ENCODE results near the gene CDK14. TPM values are rescaled to one million over a fixed set of nuclear protein-coding genes. Genes with fewer than 3 reads are reported as not detected.

Gene CDK14
- total and polyA plus RNA-seq, 10 of the 15 experiments (the other 5 are each of a cell fraction or from before 2014, with no cell fraction given): 6.5 to 61.3 (median 24.2) TPM

DNA sequence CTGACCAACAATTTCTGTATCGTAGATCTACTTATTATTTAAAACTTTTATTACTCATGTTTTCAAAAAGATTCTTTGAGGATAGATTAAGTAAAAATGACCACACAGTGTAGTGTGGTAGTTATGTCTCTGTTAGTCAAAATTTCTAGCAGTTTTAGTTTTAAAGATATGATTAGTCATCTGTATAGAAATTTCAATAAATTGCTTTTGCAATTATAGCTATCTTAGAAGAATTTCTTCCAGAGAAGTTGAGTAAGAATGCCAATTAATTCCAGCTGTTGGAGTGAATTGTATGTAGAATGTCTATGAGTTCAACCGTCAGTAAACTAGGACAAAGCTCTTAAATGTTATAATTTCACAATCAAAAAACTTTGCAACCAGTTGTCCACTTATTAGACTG is 229.7 kb downstream of the CDK14 start:
- no peaks in the 10 kb centered on the region for H4K20me1 ChIP-seq (ENCODE audit: control insufficient read depth, insufficient read depth)
- SMC1A ChIA-PET (ENCODE audit: uncharacterized antibody, unreplicated experiment): interaction anchor here (0.7 to 1.5 kb wide), 4 partner anchors 9 to 76 kb away, joined by 3 to 4 read pairs (median 3); no protein-coding TSS in a partner anchor

More for the DNA sequence above, 229.7 kb downstream of the CDK14 start:
- DNase-seq (ENCODE audit: low read depth, low spot score) (no peak), ATAC-seq (no peak), FAIRE-seq (no peak)
- Histone ChIP-seq H3K79me2 (ENCODE audit: control insufficient read depth, insufficient read depth, low read length) (no peaks in the 10 kb centered on the region), H3K36me3 (ENCODE audit: control insufficient read depth in 2 of 2, insufficient read depth in 2 of 2, low read length in 1 of 2) (peaks cover 0 to 2% of the 10 kb centered on the region in 2 experiments; a peak in 2 of 4 replicates), H3K27ac (ENCODE audit: control insufficient read depth, insufficient read depth) (no peak overlapping the region), H2AFZ (ENCODE audit: control insufficient read depth, low read depth, low read length) (no peak overlapping the region), H3K4me3 (no peak overlapping the region), H3K9ac (ENCODE audit: control insufficient read depth, insufficient read depth, low read length) (no peak overlapping the region), H3K9me3 (replicated peaks; ENCODE audit: control insufficient read depth, insufficient read depth, low read length) (peaks cover 8% of the 10 kb centered on the region; the same call in 2 of the 3 replicates), H3K27me3 (replicated peaks in 1 of 2; ENCODE audit: control insufficient read depth in 2 of 2, insufficient read depth in 2 of 2, low read length in 1 of 2) (no peaks in the 10 kb centered on the region), H3K4me2 (ENCODE audit: control insufficient read depth, insufficient read depth) (no peak overlapping the region), H3K4me1 (ENCODE audit: control insufficient read depth, insufficient read depth, low read length) (no peaks in the 10 kb centered on the region)
- ChIA-PET RAD21 (ENCODE audit: unreplicated experiment) (interaction anchor here (0.9 kb wide), 1 partner anchor 116 kb away, joined by 7 read pairs; no protein-coding TSS in a partner anchor), POLR2A (interaction anchor here (1.4 kb wide), 1 partner anchor 9 kb away, joined by 3 read pairs; no protein-coding TSS in a partner anchor), CTCF (interaction anchor here (0.9 to 1.3 kb wide), 3 partner anchors 9 to 79 kb away, joined by 3 read pairs; no protein-coding TSS in a partner anchor)
- WGBS (ENCODE audit: insufficient coverage, insufficient replicate concordance, low lambda C conversion rate, missing lambda C conversion rate): 94% methylated on average over 2 of the region's 2 CpGs
- BruUV-seq (replicated peaks): no TSS peak
- TF ChIP-seq MTA3 (IDR thresholded peaks at IDR 0.05; ENCODE audit: borderline replicate concordance, low read length) (no peak), CBX3 (IDR thresholded peaks at IDR 0.05; ENCODE audit: borderline replicate concordance, low read depth) (no peak), SPI1 (IDR thresholded peaks at IDR 0.05; ENCODE audit: borderline replicate concordance, insufficient read depth, low read depth, low read length) (no peak), POLR2AphosphoS5 (IDR thresholded peaks at IDR 0.05; ENCODE audit: low read length) (no peak), SMC3 (IDR thresholded peaks at IDR 0.05; ENCODE audit: borderline replicate concordance, low read length) (no peak), HDGF (IDR thresholded peaks at IDR 0.05) (no peak), FOS (IDR thresholded peaks at IDR 0.05; ENCODE audit: borderline replicate concordance, extremely low read depth, insufficient read length) (no peak), MYC (IDR thresholded peaks at IDR 0.05; ENCODE audit: insufficient read depth, insufficient read length, insufficient replicate concordance, low read length, severe bottlenecking) (no peak), ESRRA (IDR thresholded peaks at IDR 0.05; ENCODE audit: low read length) (no peak), TBL1XR1 (IDR thresholded peaks at IDR 0.05; ENCODE audit: low read depth, low read length) (no peak), POLR2A (IDR thresholded peaks at IDR 0.05; ENCODE audit: low read depth, low read length) (no peak)
- TF ChIP-seq, protein P1, sequence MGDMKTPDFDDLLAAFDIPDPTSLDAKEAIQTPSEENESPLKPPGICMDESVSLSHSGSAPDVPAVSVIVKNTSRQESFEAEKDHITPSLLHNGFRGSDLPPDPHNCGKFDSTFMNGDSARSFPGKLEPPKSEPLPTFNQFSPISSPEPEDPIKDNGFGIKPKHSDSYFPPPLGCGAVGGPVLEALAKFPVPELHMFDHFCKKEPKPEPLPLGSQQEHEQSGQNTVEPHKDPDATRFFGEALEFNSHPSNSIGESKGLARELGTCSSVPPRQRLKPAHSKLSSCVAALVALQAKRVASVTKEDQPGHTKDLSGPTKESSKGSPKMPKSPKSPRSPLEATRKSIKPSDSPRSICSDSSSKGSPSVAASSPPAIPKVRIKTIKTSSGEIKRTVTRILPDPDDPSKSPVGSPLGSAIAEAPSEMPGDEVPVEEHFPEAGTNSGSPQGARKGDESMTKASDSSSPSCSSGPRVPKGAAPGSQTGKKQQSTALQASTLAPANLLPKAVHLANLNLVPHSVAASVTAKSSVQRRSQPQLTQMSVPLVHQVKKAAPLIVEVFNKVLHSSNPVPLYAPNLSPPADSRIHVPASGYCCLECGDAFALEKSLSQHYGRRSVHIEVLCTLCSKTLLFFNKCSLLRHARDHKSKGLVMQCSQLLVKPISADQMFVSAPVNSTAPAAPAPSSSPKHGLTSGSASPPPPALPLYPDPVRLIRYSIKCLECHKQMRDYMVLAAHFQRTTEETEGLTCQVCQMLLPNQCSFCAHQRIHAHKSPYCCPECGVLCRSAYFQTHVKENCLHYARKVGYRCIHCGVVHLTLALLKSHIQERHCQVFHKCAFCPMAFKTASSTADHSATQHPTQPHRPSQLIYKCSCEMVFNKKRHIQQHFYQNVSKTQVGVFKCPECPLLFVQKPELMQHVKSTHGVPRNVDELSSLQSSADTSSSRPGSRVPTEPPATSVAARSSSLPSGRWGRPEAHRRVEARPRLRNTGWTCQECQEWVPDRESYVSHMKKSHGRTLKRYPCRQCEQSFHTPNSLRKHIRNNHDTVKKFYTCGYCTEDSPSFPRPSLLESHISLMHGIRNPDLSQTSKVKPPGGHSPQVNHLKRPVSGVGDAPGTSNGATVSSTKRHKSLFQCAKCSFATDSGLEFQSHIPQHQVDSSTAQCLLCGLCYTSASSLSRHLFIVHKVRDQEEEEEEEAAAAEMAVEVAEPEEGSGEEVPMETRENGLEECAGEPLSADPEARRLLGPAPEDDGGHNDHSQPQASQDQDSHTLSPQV (IDR thresholded peaks at IDR 0.05): no peak
- TF ChIP-seq, protein P2, sequence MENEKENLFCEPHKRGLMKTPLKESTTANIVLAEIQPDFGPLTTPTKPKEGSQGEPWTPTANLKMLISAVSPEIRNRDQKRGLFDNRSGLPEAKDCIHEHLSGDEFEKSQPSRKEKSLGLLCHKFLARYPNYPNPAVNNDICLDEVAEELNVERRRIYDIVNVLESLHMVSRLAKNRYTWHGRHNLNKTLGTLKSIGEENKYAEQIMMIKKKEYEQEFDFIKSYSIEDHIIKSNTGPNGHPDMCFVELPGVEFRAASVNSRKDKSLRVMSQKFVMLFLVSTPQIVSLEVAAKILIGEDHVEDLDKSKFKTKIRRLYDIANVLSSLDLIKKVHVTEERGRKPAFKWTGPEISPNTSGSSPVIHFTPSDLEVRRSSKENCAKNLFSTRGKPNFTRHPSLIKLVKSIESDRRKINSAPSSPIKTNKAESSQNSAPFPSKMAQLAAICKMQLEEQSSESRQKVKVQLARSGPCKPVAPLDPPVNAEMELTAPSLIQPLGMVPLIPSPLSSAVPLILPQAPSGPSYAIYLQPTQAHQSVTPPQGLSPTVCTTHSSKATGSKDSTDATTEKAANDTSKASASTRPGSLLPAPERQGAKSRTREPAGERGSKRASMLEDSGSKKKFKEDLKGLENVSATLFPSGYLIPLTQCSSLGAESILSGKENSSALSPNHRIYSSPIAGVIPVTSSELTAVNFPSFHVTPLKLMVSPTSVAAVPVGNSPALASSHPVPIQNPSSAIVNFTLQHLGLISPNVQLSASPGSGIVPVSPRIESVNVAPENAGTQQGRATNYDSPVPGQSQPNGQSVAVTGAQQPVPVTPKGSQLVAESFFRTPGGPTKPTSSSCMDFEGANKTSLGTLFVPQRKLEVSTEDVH (IDR thresholded peaks at IDR 0.05; ENCODE audit: low read depth, partially characterized antibody): no peak
- TF ChIP-seq, protein P3, sequence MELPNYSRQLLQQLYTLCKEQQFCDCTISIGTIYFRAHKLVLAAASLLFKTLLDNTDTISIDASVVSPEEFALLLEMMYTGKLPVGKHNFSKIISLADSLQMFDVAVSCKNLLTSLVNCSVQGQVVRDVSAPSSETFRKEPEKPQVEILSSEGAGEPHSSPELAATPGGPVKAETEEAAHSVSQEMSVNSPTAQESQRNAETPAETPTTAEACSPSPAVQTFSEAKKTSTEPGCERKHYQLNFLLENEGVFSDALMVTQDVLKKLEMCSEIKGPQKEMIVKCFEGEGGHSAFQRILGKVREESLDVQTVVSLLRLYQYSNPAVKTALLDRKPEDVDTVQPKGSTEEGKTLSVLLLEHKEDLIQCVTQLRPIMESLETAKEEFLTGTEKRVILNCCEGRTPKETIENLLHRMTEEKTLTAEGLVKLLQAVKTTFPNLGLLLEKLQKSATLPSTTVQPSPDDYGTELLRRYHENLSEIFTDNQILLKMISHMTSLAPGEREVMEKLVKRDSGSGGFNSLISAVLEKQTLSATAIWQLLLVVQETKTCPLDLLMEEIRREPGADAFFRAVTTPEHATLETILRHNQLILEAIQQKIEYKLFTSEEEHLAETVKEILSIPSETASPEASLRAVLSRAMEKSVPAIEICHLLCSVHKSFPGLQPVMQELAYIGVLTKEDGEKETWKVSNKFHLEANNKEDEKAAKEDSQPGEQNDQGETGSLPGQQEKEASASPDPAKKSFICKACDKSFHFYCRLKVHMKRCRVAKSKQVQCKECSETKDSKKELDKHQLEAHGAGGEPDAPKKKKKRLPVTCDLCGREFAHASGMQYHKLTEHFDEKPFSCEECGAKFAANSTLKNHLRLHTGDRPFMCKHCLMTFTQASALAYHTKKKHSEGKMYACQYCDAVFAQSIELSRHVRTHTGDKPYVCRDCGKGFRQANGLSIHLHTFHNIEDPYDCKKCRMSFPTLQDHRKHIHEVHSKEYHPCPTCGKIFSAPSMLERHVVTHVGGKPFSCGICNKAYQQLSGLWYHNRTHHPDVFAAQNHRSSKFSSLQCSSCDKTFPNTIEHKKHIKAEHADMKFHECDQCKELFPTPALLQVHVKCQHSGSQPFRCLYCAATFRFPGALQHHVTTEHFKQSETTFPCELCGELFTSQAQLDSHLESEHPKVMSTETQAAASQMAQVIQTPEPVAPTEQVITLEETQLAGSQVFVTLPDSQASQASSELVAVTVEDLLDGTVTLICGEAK (IDR thresholded peaks at IDR 0.05; ENCODE audit: borderline replicate concordance): no peak
- intact Hi-C loops (cut with micrococcal nuclease; ENCODE audit: unreplicated experiment) (no loop called here), in situ Hi-C loops (cut with MboI) (no loop called here)

Measured in GM12878 (cell line).